GM12878 (cell line): ENCODE data around the gene NAA10. TPM values are rescaled to one million over a fixed set of nuclear protein-coding genes. Genes with fewer than 3 reads are reported as not detected.

Experiments
- ATAC-seq: fragments of 200-7000 bp; cut with Tn5 transposase; 3 replicates; pipeline ENCODE4 v1.9.1; 2020; ENCODE audit warnings: mild to moderate bottlenecking, moderate library complexity
- BruUV-seq: library from RNA; stranded (reverse); fragments of 400-500 nt; replicated peaks from 2 replicates; lab custom pipeline; 2021; lab: Mats Ljungman, UMichigan
- CTCF ChIA-PET: fragments of 300-600 bp; sonication (Branson Sonifier 250); formaldehyde crosslinking; extraction: SDS; loops from one replicate; lab custom pipeline; 2021; ENCODE audit warnings: inconsistent platforms; lab: Yijun Ruan, JAX
- POLR2A ChIA-PET: fragments of 350-600 bp; formaldehyde crosslinking; extraction: SDS; loops from one replicate; lab custom pipeline; 2021; ENCODE audit warnings: inconsistent platforms; lab: Charles Lee
- RAD21 ChIA-PET: fragments of 300-600 bp; sonication (Branson Sonifier 250); formaldehyde crosslinking; loops from one replicate; lab custom pipeline; 2023; ENCODE audit warnings: antibody characterized with exemption; ENCODE audit not compliant: unreplicated experiment; lab: Charles Lee
- SMC1A ChIA-PET: fragments of 300-600 bp; sonication (Branson Sonifier 250); formaldehyde crosslinking; loops from one replicate; lab custom pipeline; 2023; ENCODE audit not compliant: unreplicated experiment, uncharacterized antibody; lab: Charles Lee
- DNase-seq: peaks from one replicate; pipeline ENCODE4 v3.0.0-alpha.2; 2011; ENCODE audit warnings: low read depth, low spot score
- FAIRE-seq: peaks from 3 replicates; lab custom pipeline; 2011; peaks lifted over from hg19 to GRCh38; lab: Jason Lieb, UNC
- H2AFZ ChIP-seq: 2 replicates; pipeline ENCODE4 v1.6.0; 2011; ENCODE audit warnings: low read depth, low read length, control low read depth; ENCODE audit not compliant: control insufficient read depth
- H3K27ac ChIP-seq: 2 replicates; pipeline ENCODE4 v1.5.1; 2011; ENCODE audit warnings: control low read depth; ENCODE audit not compliant: control insufficient read depth, insufficient read depth
- H3K27me3 ChIP-seq, 2 experiments: replicated peaks in 1 of 2; 2 replicates each; pipeline versions ENCODE4 v1.6.0 to v1.6.1; 2011; ENCODE audit warnings: low read length in 1 of 2; ENCODE audit not compliant: control insufficient read depth in 2 of 2, insufficient read depth in 2 of 2
- H3K36me3 ChIP-seq, 2 experiments: 2 replicates each; pipeline ENCODE4 v1.5.1; 2011; ENCODE audit warnings: low read length in 1 of 2; ENCODE audit not compliant: control insufficient read depth in 2 of 2, insufficient read depth in 2 of 2
- H3K4me1 ChIP-seq: 2 replicates; pipeline ENCODE4 v1.6.1; 2011; ENCODE audit warnings: mild to moderate bottlenecking, low read length, moderate library complexity, mixed read lengths; ENCODE audit not compliant: control insufficient read depth, insufficient read depth
- H3K4me2 ChIP-seq: 2 replicates; pipeline ENCODE4 v1.6.0; 2011; ENCODE audit warnings: control low read depth; ENCODE audit not compliant: control insufficient read depth, insufficient read depth
- H3K4me3 ChIP-seq: fragments of 200-600 bp; sonication (generic); 2 replicates; pipeline ENCODE4 v1.5.1; 2016
- H3K79me2 ChIP-seq: 2 replicates; pipeline ENCODE4 v1.6.0; 2011; ENCODE audit warnings: low read length; ENCODE audit not compliant: control insufficient read depth, insufficient read depth
- H3K9ac ChIP-seq: 2 replicates; pipeline ENCODE4 v1.8.0; 2011; ENCODE audit warnings: low read length, control low read depth, mixed read lengths; ENCODE audit not compliant: control insufficient read depth, insufficient read depth
- H3K9me3 ChIP-seq: replicated peaks from 3 replicates; pipeline ENCODE4 v1.5.1; 2011; ENCODE audit warnings: mild to moderate bottlenecking, low read length; ENCODE audit not compliant: control insufficient read depth, insufficient read depth
- H4K20me1 ChIP-seq: 2 replicates; pipeline ENCODE4 v1.6.0; 2011; ENCODE audit not compliant: control insufficient read depth, insufficient read depth
- BRCA1 ChIP-seq: IDR thresholded peaks from 2 replicates; pipeline ENCODE4 v1.6.1; 2011; ENCODE audit warnings: low read depth, low read length, improper control_type of control experiment
- JUNB ChIP-seq: IDR thresholded peaks from 2 replicates; pipeline ENCODE4 v1.6.1; 2016; ENCODE audit warnings: antibody characterized with exemption, mild to moderate bottlenecking
- RB1 ChIP-seq: fragments of 450-650 bp; formaldehyde crosslinking; IDR thresholded peaks from 2 replicates; pipeline ENCODE4 v1.6.1; 2017; ENCODE audit warnings: mild to moderate bottlenecking, borderline replicate concordance
- RUNX3 ChIP-seq: IDR thresholded peaks from 2 replicates; pipeline ENCODE4 v1.6.1; 2012; ENCODE audit warnings: low read length, inconsistent platforms
- SUPT20H ChIP-seq: IDR thresholded peaks from 2 replicates; pipeline ENCODE4 v1.6.1; 2011; ENCODE audit warnings: low read depth, mild to moderate bottlenecking, low read length, moderate library complexity, borderline replicate concordance; ENCODE audit not compliant: control insufficient read depth
- WGBS: methylation state at CpG from one replicate; pipeline ENCODE4 v1.1.6; 2016; ENCODE audit warnings: low lambda C conversion rate; ENCODE audit not compliant: insufficient replicate concordance, insufficient coverage; ENCODE audit errors: missing lambda C conversion rate; 5-methylcytosine and 5-hydroxymethylcytosine counted together
- in situ Hi-C: fragments of 300-500 bp; cut with MboI; formaldehyde crosslinking; loops from 9 replicates; pipeline ENCODE4 v1.14.3; 2018; ENCODE audit warnings: mixed read lengths
- intact Hi-C: fragments of 100-400 bp; cut with micrococcal nuclease; formaldehyde crosslinking; loops from one replicate; pipeline ENCODE4 v1.14.2; 2022; ENCODE audit not compliant: unreplicated experiment
- polyA plus RNA-seq, 11 experiments: library from polyadenylated mRNA; depleted of rRNA in 4 of 11; unstranded in 6 of 11; stranded (reverse) in 5 of 11; fragments of >200 nt; fragmentation: Nextera tagmentation in 4 of 11; fragmentation: Illumina TruSeq in 1 of 11; extraction: Ambion mirVana in 4 of 11; extraction: Trizol in 1 of 11; gene quantifications; 1 replicate in 1 of 11; 2 replicates in 10 of 11; pipeline versions ENCODE4 v1.2.1 to v1.2.3, GENCODE V29; 2011 to 2016; ENCODE audit warnings: inconsistent platforms in 2 of 11, missing spikeins in 2 of 11, low read depth in 1 of 11
- total RNA-seq, 4 experiments: library from RNA; depleted of rRNA in 3 of 4; stranded (reverse); fragments of >200 nt in 3 of 4; fragmentation: Illumina TruSeq in 1 of 4; extraction: Trizol in 1 of 4; gene quantifications; 2 replicates each; pipeline versions ENCODE4 v1.2.1 to v1.2.3, GENCODE V29; 2013 to 2021
- TF ChIP-seq, protein P1 (sequence below), 3 experiments: IDR thresholded peaks in 2 of 3; conservative IDR thresholded peaks in 1 of 3; 2 replicates each; pipeline ENCODE4 v1.5.1; 2011; ENCODE audit warnings: low read depth in 3 of 3, low read length in 3 of 3, mild to moderate bottlenecking in 3 of 3, control low read depth in 2 of 3, moderate library complexity in 2 of 3, inconsistent platforms in 1 of 3, mixed read lengths in 1 of 3; ENCODE audit not compliant: control insufficient read depth in 2 of 3, insufficient read depth in 1 of 3; ENCODE audit errors: extremely low read depth in 1 of 3
- TF ChIP-seq, protein P2 (sequence below): IDR thresholded peaks from 2 replicates; pipeline ENCODE4 v1.6.1; 2012; ENCODE audit warnings: improper control_type of control experiment, low read depth, low read length; ENCODE audit not compliant: insufficient replicate concordance
- TF ChIP-seq, protein P3 (sequence below): IDR thresholded peaks from 2 replicates; pipeline ENCODE4 v1.6.1; 2011; ENCODE audit warnings: borderline replicate concordance, low read depth, mild to moderate bottlenecking, moderate library complexity, mixed read lengths, low read length; ENCODE audit not compliant: insufficient read depth; ENCODE audit errors: extremely low read length
- TF ChIP-seq, protein P4 (sequence below): fragments of 450-650 bp; conservative IDR thresholded peaks from 2 replicates; pipeline ENCODE4 v1.6.1; 2017; ENCODE audit warnings: mild to moderate bottlenecking, moderate library complexity

Gene NAA10
- total and polyA plus RNA-seq, 10 of the 15 experiments (the other 5 are each of a cell fraction or from before 2014, with no cell fraction given): 7.9 to 212 (median 98.9) TPM

DNA sequence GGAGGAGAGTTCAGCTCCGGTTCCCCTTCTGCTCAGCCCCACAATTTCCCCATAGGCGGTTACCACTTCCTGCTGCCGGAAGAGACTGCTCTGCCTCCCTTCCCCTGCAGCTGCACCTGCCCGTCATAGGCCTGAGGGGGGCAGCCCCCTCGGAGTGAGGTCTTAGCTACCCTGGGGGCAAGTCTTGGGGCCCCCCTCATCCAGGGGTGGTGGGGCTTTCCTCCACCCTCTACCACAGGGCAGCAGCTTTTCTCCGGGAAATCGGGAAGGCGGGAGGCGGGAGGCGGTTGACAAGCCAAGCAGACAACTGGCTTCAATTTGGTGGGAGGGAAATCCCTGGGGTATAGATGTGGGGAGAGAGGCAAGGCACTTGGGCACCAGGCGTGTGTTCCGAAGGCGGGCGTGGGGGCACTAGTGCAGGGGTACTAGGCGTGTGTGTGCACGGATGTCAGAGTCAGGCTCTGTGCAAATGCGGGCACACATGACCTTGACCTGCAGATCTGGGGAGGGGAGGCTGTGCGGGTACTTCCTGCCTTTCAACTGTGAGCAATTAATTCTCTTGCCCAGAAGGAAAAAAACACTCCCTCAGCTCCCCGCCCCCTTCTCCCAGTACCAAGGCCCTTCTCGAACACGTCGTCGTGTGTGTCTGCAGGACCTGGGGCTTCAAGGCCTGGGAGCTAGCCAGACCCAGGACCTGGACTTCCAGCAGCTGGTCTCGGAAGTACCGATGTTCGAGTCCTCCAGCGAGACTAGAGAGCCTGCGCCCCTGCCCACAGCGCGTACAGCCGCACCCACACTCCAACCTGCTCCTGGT lies 7.8 kb downstream of the NAA10 start:
- ATAC-seq: peak; percentile 64
- no peaks in the 10 kb centered on the region; the same call in 2 of the 3 replicates for H3K9me3 ChIP-seq
- BruUV-seq: no TSS peak
- SMC1A ChIA-PET: interaction anchor here (0.7 to 5.5 kb wide), 4 partner anchors 21 to 133 kb away, joined by 3 to 61 read pairs (median 4); partner anchors contain the start of genes IDH3G and SSR4
- H3K36me3 ChIP-seq: peaks cover 0 to 2% of the 10 kb centered on the region in 2 experiments; a peak in 3 of 4 replicates
- H3K27me3 ChIP-seq: no peaks in the 10 kb centered on the region
- no peaks in the 10 kb centered on the region for H4K20me1 ChIP-seq
- H3K27ac ChIP-seq: peak overlapping the region; percentile 98
- under 1% methylated on average over 29 of the region's 31 CpGs for WGBS
- peaks cover 39% of the 10 kb centered on the region for H3K79me2 ChIP-seq
- FAIRE-seq: peak; percentile 88
- H2AFZ ChIP-seq: no peak overlapping the region; the same call in 1 of the 2 replicates
- POLR2A ChIA-PET: interaction anchor here (0.8 to 5.8 kb wide), 12 partner anchors 8 to 200 kb away, joined by 3 to 68 read pairs (median 4); partner anchors contain the start of genes HCFC1, NAA10, RENBP and TMEM187
- RAD21 ChIA-PET: interaction anchor here (1.1 to 6.2 kb wide), 4 partner anchors 8 to 81 kb away, joined by 3 to 48 read pairs (median 10); partner anchors contain the start of genes HCFC1 and NAA10
- H3K4me1 ChIP-seq: peaks cover 9% of the 10 kb centered on the region; the same call in 1 of the 2 replicates
- intact Hi-C loops (loop anchor here (2.0 to 5.0 kb wide), 4 partner anchors 44 to 445 kb away; partner anchors contain the start of genes ABCD1, BCAP31, FLNA and HCFC1), in situ Hi-C loops (loop anchor here (10.0 kb wide), 1 partner anchor 58 kb away; no protein-coding TSS in a partner anchor)
- H3K9ac ChIP-seq: peak overlapping the region; percentile 97
- H3K4me2 ChIP-seq: peak overlapping the region; percentile 93
- peak; percentile 55 for DNase-seq
- H3K4me3 ChIP-seq: peak overlapping the region; percentile 74
- CTCF ChIA-PET: interaction anchor here (0.6 to 8.7 kb wide), 7 partner anchors 21 to 137 kb away, joined by 3 to 172 read pairs (median 3); partner anchors contain the start of gene RENBP
- TF ChIP-seq, protein P1, sequence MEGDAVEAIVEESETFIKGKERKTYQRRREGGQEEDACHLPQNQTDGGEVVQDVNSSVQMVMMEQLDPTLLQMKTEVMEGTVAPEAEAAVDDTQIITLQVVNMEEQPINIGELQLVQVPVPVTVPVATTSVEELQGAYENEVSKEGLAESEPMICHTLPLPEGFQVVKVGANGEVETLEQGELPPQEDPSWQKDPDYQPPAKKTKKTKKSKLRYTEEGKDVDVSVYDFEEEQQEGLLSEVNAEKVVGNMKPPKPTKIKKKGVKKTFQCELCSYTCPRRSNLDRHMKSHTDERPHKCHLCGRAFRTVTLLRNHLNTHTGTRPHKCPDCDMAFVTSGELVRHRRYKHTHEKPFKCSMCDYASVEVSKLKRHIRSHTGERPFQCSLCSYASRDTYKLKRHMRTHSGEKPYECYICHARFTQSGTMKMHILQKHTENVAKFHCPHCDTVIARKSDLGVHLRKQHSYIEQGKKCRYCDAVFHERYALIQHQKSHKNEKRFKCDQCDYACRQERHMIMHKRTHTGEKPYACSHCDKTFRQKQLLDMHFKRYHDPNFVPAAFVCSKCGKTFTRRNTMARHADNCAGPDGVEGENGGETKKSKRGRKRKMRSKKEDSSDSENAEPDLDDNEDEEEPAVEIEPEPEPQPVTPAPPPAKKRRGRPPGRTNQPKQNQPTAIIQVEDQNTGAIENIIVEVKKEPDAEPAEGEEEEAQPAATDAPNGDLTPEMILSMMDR (IDR thresholded peaks at IDR 0.05 in 2 of 3, conservative IDR thresholded peaks at IDR 0.05 in 1 of 3; ENCODE audit: control insufficient read depth in 2 of 3, extremely low read depth in 1 of 3, insufficient read depth in 1 of 3, low read depth in 3 of 3, low read length in 3 of 3): peak in 1 of 3 experiments; percentile 14; a peak in 1 of 6 replicates
- TF ChIP-seq, protein P2, sequence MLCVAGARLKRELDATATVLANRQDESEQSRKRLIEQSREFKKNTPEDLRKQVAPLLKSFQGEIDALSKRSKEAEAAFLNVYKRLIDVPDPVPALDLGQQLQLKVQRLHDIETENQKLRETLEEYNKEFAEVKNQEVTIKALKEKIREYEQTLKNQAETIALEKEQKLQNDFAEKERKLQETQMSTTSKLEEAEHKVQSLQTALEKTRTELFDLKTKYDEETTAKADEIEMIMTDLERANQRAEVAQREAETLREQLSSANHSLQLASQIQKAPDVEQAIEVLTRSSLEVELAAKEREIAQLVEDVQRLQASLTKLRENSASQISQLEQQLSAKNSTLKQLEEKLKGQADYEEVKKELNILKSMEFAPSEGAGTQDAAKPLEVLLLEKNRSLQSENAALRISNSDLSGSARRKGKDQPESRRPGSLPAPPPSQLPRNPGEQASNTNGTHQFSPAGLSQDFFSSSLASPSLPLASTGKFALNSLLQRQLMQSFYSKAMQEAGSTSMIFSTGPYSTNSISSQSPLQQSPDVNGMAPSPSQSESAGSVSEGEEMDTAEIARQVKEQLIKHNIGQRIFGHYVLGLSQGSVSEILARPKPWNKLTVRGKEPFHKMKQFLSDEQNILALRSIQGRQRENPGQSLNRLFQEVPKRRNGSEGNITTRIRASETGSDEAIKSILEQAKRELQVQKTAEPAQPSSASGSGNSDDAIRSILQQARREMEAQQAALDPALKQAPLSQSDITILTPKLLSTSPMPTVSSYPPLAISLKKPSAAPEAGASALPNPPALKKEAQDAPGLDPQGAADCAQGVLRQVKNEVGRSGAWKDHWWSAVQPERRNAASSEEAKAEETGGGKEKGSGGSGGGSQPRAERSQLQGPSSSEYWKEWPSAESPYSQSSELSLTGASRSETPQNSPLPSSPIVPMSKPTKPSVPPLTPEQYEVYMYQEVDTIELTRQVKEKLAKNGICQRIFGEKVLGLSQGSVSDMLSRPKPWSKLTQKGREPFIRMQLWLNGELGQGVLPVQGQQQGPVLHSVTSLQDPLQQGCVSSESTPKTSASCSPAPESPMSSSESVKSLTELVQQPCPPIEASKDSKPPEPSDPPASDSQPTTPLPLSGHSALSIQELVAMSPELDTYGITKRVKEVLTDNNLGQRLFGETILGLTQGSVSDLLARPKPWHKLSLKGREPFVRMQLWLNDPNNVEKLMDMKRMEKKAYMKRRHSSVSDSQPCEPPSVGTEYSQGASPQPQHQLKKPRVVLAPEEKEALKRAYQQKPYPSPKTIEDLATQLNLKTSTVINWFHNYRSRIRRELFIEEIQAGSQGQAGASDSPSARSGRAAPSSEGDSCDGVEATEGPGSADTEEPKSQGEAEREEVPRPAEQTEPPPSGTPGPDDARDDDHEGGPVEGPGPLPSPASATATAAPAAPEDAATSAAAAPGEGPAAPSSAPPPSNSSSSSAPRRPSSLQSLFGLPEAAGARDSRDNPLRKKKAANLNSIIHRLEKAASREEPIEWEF: no peak
- TF ChIP-seq, protein P3, sequence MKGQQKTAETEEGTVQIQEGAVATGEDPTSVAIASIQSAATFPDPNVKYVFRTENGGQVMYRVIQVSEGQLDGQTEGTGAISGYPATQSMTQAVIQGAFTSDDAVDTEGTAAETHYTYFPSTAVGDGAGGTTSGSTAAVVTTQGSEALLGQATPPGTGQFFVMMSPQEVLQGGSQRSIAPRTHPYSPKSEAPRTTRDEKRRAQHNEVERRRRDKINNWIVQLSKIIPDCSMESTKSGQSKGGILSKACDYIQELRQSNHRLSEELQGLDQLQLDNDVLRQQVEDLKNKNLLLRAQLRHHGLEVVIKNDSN: no peak
- no peak; the same call in 1 of the 2 replicates for TF ChIP-seq JUNB
- TF ChIP-seq, protein P4, sequence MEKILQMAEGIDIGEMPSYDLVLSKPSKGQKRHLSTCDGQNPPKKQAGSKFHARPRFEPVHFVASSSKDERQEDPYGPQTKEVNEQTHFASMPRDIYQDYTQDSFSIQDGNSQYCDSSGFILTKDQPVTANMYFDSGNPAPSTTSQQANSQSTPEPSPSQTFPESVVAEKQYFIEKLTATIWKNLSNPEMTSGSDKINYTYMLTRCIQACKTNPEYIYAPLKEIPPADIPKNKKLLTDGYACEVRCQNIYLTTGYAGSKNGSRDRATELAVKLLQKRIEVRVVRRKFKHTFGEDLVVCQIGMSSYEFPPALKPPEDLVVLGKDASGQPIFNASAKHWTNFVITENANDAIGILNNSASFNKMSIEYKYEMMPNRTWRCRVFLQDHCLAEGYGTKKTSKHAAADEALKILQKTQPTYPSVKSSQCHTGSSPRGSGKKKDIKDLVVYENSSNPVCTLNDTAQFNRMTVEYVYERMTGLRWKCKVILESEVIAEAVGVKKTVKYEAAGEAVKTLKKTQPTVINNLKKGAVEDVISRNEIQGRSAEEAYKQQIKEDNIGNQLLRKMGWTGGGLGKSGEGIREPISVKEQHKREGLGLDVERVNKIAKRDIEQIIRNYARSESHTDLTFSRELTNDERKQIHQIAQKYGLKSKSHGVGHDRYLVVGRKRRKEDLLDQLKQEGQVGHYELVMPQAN: 0 out of 2 replicates have a peak, but pooled peaks have one; percentile 31
- no peak for TF ChIP-seq SUPT20H
- TF ChIP-seq BRCA1: no peak
- TF ChIP-seq RB1: no peak
- peak; percentile 85 for TF ChIP-seq RUNX3
